Pancreas (tissue), 10 donors: ENCODE measurements around the gene POP4. TPM values are rescaled to one million over a fixed set of nuclear protein-coding genes. Genes with fewer than 3 reads are reported as not detected.

Experiments
- ATAC-seq, 4 donors: fragments of 200-7000 bp; cut with Tn5 transposase; one replicate each; pipeline versions ENCODE4 v1.8.0 to v1.9.1; 2020; ENCODE audit warnings: mild to moderate bottlenecking in 4 of 4, moderate library complexity in 4 of 4
- DNase-seq, 6 donors: peaks; one replicate each; pipeline ENCODE4 v3.0.0-alpha.2; 2020
- FAIRE-seq: peaks from 2 replicates; lab custom pipeline; 2012; peaks lifted over from hg19 to GRCh38; lab: Jason Lieb, UNC
- H3K27ac ChIP-seq, 4 donors: fragments of 200-600 bp; sonication (generic); 1 replicate in 3 of 4; 2 replicates in 1 of 4; pipeline versions ENCODE4 v1.5.0 to v1.8.0; 2020
- H3K27me3 ChIP-seq, 4 donors: fragments of 200-600 bp; one replicate each; pipeline ENCODE4 v1.8.0; 2021
- H3K36me3 ChIP-seq, 3 donors: fragments of 200-600 bp; sonication (generic) in 1 of 3; one replicate each; pipeline versions ENCODE4 v1.5.0 to v1.8.0; 2020 to 2021
- H3K4me1 ChIP-seq, 3 donors: fragments of 200-600 bp; one replicate each; pipeline ENCODE4 v1.8.0; 2021
- H3K4me3 ChIP-seq, 4 donors: fragments of 200-600 bp; sonication (generic) in 2 of 4; one replicate each; pipeline versions ENCODE4 v1.5.0 to v1.8.0; 2020 to 2021
- H3K9me3 ChIP-seq, 4 donors: fragments of 200-600 bp; one replicate each; pipeline ENCODE4 v1.8.0; 2021
- CTCF ChIP-seq, 4 donors: fragments of 200-600 bp; sonication (generic) in 3 of 4; IDR thresholded peaks; one replicate each; pipeline versions ENCODE4 v1.5.0 to v1.8.0; 2021; ENCODE audit warnings: antibody characterized with exemption in 4 of 4
- WGBS, 2 donors: extraction: QIAGEN DNeasy Blood & Tissue Kit; methylation state at CpG; one replicate each; pipeline ENCODE4 v1.1.7; 2013; 5-methylcytosine and 5-hydroxymethylcytosine counted together
- intact Hi-C, 3 donors: fragments of 100-400 bp; cut with DNase I; formaldehyde crosslinking; loops; one replicate each; pipeline versions ENCODE4 v1.11.1 to v1.14.2; 2022
- polyA plus RNA-seq, 2 donors: library from polyadenylated mRNA; stranded (reverse); fragments of 200-250 nt; gene quantifications; one replicate each; pipeline ENCODE4 v1.2.3, GENCODE V29; 2013
- total RNA-seq, 6 donors: library from RNA; stranded (reverse); fragmentation: NEBNext Ultra II Directional in 4 of 6; extraction: Animal tissue kit (Norgen Biotek cat#: 25700) in 4 of 6; gene quantifications; one replicate each; pipeline versions ENCODE4 v1.2.1 to v1.2.4, GENCODE V29; 2021 to 2023
- donor health status: healthy with polysubstance abuse.
- donor health status: DM: no; HTN: no; CAD: no; lungs with moderate emphysema.
- donor health status: DM: no; HTN: no; CAD: no.
- donor health status: control.
- donor health status: control.
- donor health status: Bipolar disorder and iron deficiency.
- donor health status: DM: yes; HTN: yes; CAD: no.
- donor health status: DM: no; HTN: no; CAD: no.
- donor health status: DM: no; HTN: no; CAD: no.
- donor health status: DM: yes; HTN: yes; CAD: no.

Gene POP4
- total and polyA plus RNA-seq, 8 donors, result 14.3 to 50.3 (median 25.0) TPM

DNA sequence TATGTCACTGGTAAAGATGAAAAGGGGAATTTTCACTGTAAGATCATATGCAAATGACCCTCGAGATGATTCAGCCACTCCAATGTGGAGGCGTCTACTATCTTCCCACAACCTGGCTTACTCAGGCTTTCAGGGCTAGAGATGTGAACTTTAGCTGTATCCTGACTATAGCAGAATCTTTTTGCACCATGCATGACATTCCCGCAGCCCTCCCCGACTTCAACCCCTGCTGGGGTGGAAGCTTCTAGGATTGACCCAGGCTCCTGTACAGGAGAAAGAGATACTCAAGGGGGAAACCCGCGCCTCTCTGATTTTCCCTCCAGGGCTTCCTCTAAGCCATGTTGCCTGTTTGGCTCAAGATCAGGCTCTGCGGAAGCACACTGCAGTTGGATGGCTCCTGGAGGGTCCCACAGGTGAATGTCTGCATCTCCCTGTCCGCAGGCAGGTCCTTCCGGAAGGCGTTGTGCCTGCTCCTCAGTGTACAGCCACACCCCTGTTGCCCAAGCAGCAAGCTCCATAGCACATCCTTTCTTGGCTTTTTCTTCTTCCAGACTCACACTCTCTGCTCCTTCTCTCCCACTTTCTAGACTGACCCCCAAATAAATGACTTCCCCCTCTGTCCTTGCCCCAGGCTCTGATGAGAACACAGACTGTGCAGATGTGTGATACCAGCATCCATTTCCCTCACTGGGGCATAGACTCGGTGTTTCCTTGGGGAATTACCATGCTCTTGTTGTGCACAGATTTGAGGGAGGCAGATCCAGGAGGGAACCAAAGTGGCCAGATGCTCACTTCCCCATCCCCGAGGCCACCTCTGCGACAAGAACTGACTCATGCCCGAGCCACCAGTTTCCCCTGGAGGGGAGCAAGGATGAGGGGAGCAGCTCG lies 29.1 kb upstream of the POP4 start:
- Histone ChIP-seq H3K27me3 (peaks cover 0 to 7% (median 2%) of the 10 kb centered on the region in 4 donors), H3K27ac (no peak overlapping the region), H3K4me3 (no peak overlapping the region), H3K36me3 (no peaks in the 10 kb centered on the region), H3K4me1 (no peaks in the 10 kb centered on the region), H3K9me3 (no peaks in the 10 kb centered on the region)
- intact Hi-C loops, result no loop called here
- no peak for TF ChIP-seq CTCF (IDR thresholded peaks at IDR 0.05)
- FAIRE-seq (no peak), ATAC-seq (no peak), DNase-seq (no peak)
- 44 to 57% methylated on average over 15 of the region's 15 CpGs for whole genome bisulfite sequencing, 2 donors

- Histone ChIP-seq H3K36me3 (no peaks in the 10 kb centered on the region), H3K4me1 (no peaks in the 10 kb centered on the region), H3K9me3 (no peaks in the 10 kb centered on the region), H3K4me3 (no peak overlapping the region), H3K27ac (no peak overlapping the region), H3K27me3 (peaks cover 0 to 7% (median 2%) of the 10 kb centered on the region in 4 donors)
- DNase-seq (no peak), ATAC-seq (no peak), FAIRE-seq (no peak)
- TF ChIP-seq CTCF (IDR thresholded peaks at IDR 0.05), result no peak
- intact Hi-C loops, result no loop called here
- whole genome bisulfite sequencing, 2 donors, result 40 to 58% methylated on average over 3 of the region's 3 CpGs
Observed at GRCh38 chr19:29577649-29577963, 28.5 kb upstream of the POP4 start.

GRCh38 chr19:29578349-29578748 lies 27.7 kb upstream of the POP4 start:
- ATAC-seq, result no peak
- Histone ChIP-seq H3K36me3 (no peaks in the 10 kb centered on the region), H3K27ac (no peak overlapping the region), H3K9me3 (no peaks in the 10 kb centered on the region), H3K27me3 (peaks cover 0 to 4% (median under 1%) of the 10 kb centered on the region in 4 donors), H3K4me3 (no peak overlapping the region), H3K4me1 (no peaks in the 10 kb centered on the region)
- no peak for DNase-seq
- no peak for TF ChIP-seq CTCF (IDR thresholded peaks at IDR 0.05)
- FAIRE-seq, result no peak
- 49 to 65% methylated on average over 8 of the region's 8 CpGs for WGBS, 2 donors
- intact Hi-C loops, result no loop called here

DNA sequence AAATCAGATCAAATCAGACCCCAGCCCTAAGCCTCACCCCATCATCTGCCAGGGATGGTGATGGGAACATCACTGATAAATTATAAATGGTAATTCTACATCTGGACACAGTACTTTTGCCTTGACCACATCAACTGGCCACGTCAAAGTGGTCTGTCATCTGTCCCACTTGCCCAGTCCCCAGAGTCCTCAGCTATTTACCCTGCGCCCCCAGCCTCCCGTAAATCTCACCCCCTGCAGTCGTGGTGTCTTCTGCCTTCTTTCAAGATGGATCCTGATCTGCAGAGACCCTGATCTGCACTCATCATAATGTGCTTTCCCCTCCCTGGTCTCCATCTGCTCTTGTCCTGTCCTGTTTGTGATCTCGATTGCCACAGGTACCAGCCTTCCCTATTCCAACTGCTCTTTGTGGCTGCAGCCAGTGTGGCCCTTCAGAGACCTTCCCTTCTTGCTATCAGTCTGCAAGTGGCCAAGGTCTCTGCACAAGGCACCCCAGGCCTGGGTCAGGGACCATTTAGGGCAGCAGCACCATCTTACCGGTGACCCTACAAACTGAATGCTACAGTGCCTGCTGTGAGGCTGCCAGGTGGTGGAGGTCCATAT lies 26.7 kb upstream of the POP4 start:
- Histone ChIP-seq H3K4me3 (no peak overlapping the region), H3K9me3 (no peaks in the 10 kb centered on the region), H3K27me3 (peaks cover 0 to 4% (median 0%) of the 10 kb centered on the region in 4 donors), H3K36me3 (no peaks in the 10 kb centered on the region), H3K27ac (no peak overlapping the region), H3K4me1 (no peaks in the 10 kb centered on the region)
- DNase-seq, result no peak
- TF ChIP-seq CTCF (IDR thresholded peaks at IDR 0.05), result no peak
- 42 to 65% methylated on average over 6 of the region's 6 CpGs for WGBS, 2 donors
- ATAC-seq, result no peak
- FAIRE-seq, result no peak
- intact Hi-C loops, result no loop called here

DNA sequence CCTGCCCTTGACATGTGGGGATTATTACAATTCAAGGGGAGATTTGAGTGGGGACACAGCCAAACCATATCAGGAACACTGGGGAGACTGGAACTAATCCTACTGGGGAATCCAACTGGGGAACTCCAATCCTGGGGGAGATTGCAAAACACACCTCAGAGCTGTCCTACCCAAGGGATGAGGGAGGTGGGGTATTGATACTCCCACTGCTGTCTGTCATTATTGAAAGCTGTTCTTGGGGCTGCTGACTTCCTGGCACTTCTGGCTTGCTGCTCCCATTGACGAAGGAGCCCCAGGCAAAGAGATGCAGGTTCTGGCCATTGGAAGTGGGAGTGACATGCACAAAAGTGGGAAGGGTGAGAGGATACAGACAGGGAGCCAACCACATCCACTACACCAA lies 24.7 kb upstream of the POP4 start:
- H3K36me3 ChIP-seq, result no peaks in the 10 kb centered on the region
- H3K9me3 ChIP-seq, result no peaks in the 10 kb centered on the region
- H3K27ac ChIP-seq, result no peak overlapping the region
- H3K27me3 ChIP-seq, result peaks cover 0 to 9% (median 0%) of the 10 kb centered on the region in 4 donors
- intact Hi-C loops, result no loop called here
- no peaks in the 10 kb centered on the region for H3K4me1 ChIP-seq
- no peak for TF ChIP-seq CTCF (IDR thresholded peaks at IDR 0.05)
- H3K4me3 ChIP-seq, result no peak overlapping the region
- FAIRE-seq, result no peak
- no peak for ATAC-seq
- WGBS, 2 donors, result 27 to 83% methylated on average over 1 of the region's 1 CpG
- DNase-seq, result no peak
